Inflammatory macrophage treated with lipopolysaccharide for 4 hours (primary cell): Measurements from ENCODE around the gene SLC26A11.
"Not testable (repeated sequence)": the region's sequence is repeated elsewhere in the genome, so short reads cannot be mapped to it uniquely, and the experiment has no call there.

Experiments used
- DNase-seq: peaks from one replicate; pipeline ENCODE4 v3.0.0-alpha.2; 2020

The SLC26A11 gene

DNA sequence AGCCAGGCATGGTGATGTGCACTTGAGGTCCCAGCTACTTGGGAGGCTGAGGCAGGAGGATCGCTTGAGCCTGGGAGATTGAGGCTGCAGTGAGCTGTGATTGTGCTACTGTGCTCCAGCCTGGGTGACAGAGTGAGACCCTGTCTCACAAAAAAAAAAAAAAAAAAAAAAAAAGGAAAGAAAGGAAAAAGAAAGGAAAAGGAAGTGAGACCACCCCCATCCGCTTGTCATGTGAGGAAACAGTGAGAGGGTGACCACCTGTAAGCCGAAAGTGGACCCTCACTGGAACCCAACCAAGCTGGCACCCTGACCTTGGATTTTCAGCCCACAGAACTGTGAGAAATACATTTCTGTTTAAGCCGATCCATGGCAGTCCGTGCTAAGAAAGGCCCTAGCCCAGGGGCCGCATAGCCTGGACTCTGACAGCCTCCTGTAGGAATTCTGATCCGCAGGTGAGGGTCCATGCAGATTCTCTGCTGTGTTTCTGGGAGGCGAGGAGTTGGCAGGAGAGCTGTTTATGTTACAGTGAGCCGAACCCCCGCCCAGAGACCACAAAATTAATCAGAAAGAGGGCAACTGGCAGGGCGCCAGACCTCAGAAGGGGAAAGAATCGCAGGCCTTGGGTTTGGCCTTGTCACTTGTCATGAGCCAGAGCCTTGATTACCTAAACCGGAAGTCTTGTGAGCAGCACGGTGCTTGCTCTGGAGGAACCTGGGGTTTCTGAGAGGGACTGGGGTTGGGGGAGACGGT lies 1.0 kb upstream of the SLC26A11 start:
- peak; percentile 94 for DNase-seq

DNA sequence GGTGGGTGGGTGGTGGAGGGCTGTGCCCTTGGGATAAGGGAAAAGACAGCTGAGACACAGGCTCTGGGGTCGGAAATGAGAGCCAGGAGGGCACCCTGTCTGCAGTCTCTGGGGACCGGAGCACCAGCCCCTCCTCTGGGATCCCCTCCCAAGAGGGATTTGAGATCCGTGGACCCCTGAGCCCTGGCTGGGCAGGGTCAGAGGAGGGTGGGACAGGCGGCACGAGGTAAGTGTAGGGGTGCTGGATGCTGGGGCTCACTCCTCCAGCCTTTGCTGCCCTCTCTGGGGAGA lies 519 bp upstream of the SLC26A11 start:
- no peak for DNase-seq

DNA sequence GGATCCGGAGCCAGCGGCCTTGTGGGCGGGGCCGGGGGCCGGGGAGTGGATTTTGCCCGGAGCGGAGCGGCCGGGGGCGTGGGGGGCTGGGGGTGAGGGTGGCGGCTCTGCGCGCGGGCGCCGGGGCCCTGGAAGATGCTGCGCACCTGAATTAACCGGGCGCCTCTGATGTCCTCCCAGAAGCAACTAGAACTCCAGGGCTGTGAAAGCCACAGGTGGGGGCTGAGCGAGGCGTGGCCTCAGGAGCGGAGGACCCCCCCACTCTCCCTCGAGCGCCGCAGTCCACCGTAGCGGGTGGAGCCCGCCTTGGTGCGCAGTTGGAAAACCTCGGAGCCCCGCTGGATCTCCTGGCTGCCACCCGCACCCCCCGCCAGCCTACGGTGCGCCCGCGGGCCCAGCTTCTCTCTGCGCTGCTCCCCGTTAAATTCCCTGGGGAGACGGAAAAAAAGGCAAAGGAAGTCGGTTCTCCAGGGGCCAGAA lies 549 bp downstream of the SLC26A11 start:
- no peak for DNase-seq

DNA sequence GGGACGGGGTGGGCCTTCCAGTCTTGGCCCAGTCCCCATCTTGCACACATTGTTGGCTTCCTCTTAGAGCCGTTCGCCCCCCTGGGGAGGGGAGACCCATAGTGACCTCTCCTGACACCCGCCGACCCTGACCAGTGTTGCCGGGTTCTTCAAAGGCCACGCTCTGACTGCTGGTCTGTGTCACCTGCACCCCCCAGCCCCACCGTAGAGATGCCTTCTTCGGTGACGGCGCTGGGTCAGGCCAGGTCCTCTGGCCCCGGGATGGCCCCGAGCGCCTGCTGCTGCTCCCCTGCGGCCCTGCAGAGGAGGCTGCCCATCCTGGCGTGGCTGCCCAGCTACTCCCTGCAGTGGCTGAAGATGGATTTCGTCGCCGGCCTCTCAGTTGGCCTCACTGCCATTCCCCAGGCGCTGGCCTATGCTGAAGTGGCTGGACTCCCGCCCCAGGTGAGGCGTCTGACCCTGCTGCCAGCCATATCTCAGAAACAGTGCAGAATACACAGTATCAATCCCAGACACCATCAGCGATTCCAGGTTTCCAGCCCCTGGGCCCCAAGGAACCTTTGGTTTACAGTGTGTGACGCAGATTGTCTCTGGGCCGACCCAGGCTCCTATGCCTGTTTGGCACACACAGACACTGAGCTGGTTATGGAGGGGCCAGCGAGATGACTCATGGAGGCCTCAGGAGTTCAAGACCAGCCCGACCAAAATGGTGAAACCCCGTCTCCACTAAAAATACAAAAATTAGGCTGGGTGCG lies 1.3 kb downstream of the SLC26A11 start:
- no peak for DNase-seq

DNA sequence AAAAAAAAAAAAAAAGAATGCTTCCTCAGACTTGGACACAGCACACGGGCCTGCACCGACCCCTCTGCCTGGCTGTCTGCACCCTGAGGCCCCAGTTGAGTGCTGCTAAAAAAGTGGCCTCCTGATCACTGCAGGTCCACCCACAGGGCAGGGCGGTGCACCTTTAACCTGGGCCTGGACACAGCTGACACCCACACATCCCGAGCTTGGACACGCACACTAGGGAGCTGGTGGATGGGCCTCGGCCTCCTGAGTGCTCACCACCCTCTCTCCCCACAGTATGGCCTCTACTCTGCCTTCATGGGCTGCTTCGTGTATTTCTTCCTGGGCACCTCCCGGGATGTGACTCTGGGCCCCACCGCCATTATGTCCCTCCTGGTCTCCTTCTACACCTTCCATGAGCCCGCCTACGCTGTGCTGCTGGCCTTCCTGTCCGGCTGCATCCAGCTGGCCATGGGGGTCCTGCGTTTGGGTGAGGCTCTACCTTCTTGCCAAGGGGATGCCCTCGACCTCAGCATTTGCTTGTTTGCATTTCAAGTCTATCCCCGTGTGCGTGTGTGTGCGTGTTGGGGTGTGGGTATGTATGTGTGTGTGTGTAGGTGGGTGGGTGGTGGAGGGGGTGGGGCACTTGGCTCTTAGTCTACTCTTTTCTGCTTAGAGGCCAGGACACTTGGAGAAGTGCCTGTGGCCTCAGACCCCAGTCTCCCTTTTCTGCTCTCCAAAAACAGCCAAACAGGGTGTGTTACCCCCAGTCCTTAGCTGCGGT lies 2.3 kb downstream of the SLC26A11 start:
- no peak for DNase-seq

DNA sequence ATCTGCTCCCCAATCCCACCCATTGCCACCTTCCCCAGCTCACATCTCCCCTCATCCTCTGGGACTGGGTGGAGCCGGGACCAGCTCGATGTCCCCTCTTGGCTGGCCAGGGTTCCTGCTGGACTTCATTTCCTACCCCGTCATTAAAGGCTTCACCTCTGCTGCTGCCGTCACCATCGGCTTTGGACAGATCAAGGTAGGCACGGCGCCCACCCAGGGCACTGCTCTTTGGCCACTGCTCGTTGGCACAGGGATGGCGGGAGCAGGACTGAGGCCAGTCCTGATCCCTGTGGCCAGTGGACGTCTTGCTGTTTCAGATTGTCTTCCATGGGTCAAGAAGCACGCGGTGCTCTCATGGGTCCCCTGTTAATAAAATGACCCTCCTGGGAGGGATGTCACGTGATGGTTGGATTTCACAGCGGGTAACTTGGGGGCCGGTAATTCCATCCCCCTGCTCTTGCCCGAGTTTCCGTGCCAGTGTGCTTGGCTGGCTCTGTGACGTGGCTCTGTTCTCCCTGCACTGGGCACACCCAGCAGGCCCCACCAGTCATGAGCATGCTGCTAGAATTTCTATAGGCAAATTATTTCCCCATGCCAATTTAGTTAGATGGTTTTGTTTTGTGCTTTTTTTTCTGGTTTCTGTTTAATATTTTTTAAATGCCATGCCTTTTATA lies 3.1 kb downstream of the SLC26A11 start:
- DNase-seq, result no peak

DNA sequence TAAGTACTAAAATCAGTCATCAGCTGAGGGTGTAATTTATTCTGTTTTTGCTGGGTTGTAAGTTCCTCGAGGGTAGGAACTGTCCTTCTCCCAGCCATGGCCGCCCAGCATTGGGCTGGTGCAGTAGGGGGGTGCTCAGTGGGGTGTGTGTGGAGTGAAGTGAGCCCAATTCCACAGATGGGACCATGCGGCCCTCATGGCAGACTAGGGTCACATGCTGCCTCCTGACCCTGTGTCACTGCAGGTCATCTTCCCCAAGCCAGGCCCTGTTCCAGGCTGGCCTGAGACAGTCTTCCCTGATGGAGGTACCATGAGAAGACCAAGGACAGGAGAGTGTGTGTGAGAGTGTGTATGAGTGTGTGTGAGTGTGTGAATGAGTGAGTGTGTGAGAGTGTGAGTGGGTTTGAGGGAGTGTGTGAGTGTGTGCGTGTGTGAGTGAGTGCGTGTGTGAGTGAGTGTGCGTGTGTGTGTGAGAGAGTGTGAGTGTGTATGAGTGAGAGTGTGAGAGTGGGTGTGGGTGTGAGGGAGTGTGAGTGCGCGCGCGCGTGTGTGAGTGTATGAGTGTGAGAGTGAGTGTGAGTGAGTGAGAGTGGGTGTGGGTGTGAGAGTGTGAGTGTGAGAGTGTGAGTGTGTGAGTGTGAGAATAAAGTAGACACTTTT lies 3.7 kb downstream of the SLC26A11 start:
- DNase-seq, result no peak

DNA sequence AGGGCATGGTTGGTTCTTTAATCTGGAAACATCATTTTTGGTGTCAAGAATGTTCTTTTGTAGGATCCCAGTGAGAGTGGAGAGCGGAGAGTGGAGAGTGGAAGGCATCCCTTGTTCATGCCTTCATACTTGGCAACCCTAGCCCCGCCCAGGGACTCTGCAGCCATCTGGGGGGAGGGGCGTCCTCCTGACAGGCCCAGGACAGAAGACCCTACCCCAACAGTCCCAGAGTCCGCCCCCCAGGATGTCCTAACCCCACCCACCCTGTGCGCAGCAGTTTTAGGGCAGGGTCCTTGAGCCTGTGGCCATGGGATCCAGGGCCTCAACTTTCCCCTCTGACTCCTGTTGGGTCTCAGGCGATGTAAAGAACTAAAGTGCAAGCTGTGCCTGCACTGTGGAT lies 4.5 kb downstream of the SLC26A11 start:
- no peak for DNase-seq

DNA sequence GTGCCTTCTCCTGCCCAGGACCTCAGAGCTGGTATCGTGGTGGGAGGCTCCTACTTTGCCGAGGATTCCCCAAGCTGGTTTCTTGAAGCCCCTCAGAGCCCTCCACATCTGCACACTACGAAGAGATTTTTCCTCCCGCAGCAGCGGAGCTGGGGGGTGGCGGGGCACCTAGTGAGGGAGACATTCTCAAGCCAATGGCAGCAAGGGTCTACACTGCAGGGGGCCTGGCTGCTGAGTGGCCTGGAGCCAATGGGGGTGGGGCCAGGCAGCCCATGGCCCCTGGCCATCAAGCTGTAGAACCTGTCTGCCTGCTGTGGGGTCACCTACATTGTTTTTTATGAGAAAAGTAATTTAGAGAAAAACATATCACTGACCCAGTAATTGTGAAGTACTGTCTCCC lies 5.0 kb downstream of the SLC26A11 start:
- no peak for DNase-seq

DNA sequence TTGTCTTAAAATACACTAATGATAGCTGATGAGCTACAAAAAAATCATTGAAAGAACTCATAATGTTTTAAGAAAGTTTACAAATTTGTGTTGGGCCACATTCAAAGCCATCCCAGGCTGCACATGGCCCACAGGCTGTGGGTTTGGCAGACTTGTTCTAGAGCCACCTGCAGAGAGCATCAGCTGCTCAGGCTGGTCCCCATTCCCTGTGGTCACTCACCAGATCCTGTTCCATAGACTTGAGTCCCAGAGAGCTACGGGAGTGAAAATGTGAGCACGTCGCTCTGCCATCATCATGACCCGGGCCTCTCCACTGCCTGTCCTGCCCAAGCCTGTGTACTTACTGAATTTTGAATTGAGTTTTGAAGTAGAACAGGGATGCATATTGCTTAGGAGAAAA lies 6.9 kb downstream of the SLC26A11 start:
- DNase-seq, result no peak

DNA sequence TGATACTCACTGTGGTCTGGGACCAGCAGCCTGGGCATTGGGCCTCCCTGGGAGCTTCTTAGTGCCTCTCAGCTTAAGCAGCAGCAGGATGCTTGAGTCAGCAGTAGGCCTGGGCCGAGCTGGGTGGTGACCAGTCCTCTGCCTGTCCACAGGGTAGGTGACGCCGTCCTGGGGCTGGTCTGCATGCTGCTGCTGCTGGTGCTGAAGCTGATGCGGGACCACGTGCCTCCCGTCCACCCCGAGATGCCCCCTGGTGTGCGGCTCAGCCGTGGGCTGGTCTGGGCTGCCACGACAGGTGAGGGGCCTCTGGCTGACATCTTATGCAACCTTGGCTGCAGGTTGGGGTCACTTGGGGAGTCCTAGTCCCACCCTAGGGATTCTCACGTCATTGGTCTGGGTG lies 7.4 kb downstream of the SLC26A11 start:
- no peak for DNase-seq

DNA sequence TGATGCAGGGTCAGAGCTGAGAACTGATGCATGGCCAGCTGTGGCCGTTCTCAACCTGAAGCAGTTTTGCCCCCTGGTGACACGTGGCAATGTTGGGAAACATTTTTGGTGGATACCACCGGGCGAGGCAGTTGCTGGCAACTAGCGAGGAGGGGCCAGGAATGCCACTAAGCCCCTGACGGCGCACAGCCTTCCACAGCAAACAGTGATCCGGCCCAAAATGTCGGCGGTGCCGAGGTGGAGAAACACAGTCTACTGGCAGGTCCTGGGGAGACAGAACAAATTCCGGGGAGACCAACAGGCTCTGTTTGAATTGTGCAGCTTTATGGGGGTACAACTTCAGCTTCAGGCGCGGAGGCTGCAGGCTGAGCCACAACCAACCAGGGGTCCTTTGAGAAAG lies 8.2 kb downstream of the SLC26A11 start:
- DNase-seq, result no peak

DNA sequence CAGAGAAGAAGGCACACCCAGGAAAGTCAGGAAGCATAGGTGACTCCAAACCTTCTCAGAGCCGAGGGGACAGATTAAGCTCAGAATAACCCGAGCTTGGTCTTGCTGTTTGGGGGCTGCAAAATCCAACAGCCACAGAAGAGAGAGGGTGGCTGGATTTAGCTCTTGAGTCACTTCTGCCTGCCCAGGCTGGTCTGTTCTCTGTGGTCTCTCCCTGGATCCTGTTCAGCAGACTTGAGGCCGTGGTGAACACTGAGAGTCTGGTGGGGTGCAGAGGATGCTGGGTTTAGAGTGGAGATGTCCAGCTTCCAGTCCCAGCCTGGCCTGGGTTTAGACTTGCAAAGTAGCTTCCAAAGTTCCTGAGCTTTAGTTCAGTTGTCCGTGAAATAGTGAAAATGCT lies 8.8 kb downstream of the SLC26A11 start:
- DNase-seq, result no peak

DNA sequence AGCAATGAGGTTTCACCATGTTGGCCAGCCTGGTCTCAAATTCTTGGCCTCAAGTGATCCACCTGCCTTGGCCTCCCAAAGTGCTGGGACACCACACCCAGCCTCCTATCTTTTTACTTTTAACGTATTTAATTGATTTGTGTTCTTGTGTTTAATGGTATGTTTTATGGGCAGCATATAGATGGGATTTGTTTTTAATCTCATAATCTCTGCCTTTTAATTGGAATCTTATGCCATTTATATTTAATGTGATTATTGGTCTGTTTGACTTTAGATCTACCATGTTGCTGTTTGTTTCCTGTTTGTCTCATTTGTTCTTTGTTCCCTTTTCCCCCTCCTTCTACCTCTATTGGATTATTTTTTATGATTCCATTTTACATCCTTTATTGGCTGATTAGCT lies 12.2 kb downstream of the SLC26A11 start:
- no peak for DNase-seq

DNA sequence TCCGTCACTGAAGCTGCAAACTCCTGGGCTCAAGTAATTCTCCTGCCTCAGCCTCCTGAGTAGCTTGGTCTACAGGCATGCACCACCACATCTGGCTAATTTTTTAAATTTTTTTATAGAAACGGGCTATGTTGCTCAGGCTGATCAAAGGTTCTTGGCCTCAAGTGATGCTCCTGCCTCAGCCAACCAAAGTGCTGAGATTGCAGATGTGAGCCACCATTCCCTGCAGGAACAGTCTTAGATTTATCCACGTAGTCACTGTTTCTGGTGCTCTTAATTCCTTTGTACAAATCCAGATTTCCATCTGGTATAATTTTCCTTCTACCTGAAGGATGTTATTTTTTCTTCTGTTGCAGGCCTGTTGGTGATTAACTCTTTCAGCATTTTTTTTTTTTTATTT lies 13.0 kb downstream of the SLC26A11 start:
- no peak for DNase-seq

DNA sequence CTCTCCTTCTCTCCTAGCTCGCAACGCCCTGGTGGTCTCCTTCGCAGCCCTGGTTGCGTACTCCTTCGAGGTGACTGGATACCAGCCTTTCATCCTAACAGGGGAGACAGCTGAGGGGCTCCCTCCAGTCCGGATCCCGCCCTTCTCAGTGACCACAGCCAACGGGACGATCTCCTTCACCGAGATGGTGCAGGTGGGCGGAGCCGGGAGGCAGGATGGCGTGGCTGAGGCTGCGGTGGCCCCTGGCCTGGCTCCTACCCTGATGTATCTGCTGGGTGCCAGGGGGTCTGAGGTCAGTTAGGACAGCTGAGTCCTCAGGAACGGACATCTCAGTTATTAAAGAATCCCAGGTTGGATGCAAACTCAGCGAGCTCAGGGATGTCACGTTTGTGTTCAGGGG lies 16.7 kb downstream of the SLC26A11 start:
- DNase-seq, result no peak

DNA sequence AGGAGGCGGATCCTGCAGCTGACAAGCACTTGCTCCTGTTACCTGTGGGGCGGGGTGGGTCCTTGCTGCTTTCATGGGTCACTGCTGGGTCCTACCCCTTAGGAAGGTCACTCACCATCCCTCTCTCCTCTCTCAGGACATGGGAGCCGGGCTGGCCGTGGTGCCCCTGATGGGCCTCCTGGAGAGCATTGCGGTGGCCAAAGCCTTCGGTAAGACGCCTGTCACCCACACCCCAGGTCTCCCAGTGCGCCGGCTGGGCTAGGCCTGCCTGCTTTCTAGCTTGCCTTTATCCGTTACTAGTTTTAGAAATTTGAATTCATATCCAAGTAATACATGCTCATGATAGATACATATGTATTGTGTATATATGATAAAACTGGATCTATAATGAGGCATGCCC lies 17.2 kb downstream of the SLC26A11 start:
- no peak for DNase-seq

DNA sequence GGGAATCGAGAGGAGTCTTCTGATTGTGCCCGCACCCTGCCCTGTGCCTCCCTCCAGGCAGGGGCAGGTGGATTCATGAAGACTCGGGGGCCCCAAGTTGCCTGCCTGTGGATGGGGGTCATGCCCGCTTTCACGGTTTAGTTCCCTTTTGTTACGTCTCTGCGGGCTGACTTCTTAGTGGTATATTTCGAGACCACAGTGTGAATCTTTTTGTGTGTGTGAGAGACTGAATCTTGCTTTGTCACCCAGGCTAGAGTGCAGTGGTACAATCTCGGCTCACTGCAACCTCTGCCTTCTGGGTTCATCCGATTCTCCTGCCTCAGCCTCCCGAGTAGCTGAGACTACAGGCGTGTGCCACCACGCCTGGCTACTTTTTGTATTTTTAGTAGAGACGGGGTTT lies 22.3 kb downstream of the SLC26A11 start:
- no peak for DNase-seq

DNA sequence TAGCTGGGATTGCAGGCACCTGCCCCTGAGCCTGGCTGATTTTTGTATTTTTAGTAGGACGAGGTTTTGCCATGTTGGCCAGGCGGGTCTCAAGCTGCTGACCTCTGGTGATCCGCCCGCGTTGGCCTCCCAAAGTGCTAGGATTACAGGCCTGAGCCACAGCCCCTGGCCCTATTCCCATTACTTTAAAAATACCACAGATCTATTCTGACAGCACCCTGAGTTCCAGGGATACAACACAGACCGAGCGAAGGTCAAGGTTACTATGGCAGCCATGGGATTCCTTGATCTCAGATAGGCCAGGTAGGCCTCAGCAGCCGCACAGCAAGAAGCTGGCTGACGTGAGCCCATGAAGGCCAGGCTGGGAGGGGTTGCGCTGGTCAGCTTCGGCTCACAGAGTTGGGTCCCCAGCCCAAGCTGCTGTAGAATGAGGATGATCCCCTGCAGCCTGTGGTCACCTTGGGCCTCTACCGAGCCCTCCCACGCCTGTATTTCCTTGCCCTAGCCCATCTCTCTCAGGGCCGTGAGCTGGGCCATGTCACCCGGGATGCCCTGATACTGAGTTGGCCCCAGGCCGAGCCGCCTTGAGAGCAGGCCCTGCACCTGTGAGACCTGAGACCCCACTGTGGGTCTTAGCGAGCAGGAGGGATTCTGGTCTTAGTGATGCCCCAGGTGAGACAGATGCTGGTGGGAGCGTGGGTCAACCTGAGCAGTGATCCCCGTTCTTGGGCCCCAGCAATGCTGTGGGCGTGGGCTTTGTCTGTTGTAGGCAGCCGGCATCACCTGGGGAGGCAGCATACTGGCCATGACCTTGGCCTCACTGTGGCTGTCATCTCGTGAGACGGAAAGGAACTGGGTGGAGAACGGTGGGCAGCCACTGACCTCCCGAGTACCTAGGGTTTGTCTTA lies 23.6 kb downstream of the SLC26A11 start:
- no peak for DNase-seq

DNA sequence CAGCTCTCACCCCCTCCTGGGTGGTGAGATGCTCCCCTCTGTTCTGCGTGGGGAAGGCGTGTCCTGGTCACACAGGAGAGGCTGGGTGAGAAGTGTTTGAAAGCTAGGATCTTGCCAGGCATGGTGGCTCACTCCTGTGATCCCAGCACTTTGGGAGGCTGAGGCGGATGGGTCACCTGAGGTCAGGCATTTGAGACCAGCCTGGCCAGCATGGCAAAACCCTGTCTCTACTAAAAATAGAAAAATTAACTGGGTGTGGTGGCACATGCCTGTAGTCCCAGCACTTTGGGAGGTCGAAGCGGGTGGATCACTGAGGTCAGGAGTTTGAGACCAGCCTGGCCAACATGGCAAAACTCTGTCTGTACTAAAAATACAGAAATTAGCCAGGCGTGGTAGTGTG lies 24.2 kb downstream of the SLC26A11 start:
- not testable (repeated sequence) for DNase-seq

DNA sequence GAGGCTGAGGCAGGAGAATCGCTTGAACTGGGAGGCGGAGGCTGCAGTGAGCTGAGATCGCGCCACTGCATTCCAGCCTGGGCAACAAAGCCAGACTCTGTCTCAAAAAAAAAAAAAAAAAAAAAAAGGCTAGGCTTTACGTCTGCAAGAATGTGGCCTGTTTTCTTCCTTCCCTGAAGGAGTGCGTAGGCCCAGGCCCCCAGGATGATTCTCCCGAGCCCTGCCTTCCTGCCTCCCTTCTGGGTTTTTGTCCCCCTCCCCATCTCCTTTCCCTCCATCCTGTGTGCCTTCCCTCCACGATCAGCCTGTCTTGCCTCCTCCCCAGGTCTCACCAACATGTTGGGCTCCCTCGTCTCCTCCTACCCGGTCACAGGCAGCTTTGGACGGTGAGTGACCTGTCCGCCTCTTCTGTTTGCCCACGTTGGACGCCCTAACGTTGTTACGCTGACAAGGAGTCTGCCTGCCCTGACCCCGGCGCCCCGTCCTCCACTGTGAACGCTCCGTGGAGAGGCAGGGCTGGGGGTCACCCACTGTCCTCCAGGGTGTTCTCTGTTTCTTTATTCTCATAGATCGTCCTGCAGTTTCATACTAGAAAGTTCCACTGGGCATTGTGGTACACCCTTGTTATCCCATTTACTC lies 24.8 kb downstream of the SLC26A11 start:
- no peak for DNase-seq
